ENCODE data around the gene RPL7L1. TPM values are rescaled to one million over a fixed set of nuclear protein-coding genes. Genes with fewer than 3 reads are reported as not detected.

The RPL7L1 gene
- total and polyA plus RNA-seq, 2 donors (not counting 1 experiment from before 2014, with no cell fraction given) = 80.0 to 108 TPM

DNA sequence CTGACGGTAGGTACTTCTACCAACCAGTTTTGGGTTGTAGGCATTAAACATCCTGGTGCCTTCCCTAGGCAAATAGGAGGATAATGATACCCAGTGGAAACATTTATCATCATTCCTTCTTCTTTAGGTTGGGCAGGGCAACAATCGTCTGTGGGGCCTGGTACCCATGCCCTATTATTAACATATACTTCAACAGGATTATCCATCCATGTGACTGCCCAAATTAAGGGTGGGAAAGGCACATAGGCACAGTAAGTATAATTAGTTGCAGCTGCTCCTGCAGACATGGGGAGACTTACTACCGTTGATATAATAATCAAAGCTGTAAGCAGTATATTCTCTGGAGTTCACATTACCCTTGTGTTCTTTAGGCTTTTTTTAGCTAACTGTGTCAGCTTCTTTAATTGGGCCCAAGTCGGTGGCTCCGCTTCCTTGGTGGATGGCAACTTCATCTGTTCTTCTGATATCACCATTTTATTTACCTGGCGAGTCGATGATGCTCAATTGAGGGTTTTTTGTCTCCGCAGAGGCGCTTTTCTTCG lies 16.8 kb downstream of the RPL7L1 start:
- Histone ChIP-seq H3K36me3 (ENCODE audit: control insufficient read depth, insufficient read depth, low read length) (no peaks in the 10 kb centered on the region), H3K9me3 (ENCODE audit: control insufficient read depth, insufficient read depth, low read depth, low read length) (no peaks in the 10 kb centered on the region), H3K79me2 (ENCODE audit: control insufficient read depth, insufficient read depth, low read length) (no peaks in the 10 kb centered on the region), H3K4me2 (ENCODE audit: extremely low read depth, insufficient read depth, low read length) (no peak overlapping the region), H3K4me3 (replicated peaks in 1 of 4; ENCODE audit: control extremely low read depth in 1 of 4, insufficient read depth in 1 of 4, low read depth in 3 of 4, low read length in 4 of 4) (no peak overlapping the region), H3K27ac (ENCODE audit: insufficient read depth, low read length) (no peak overlapping the region), H4K20me1 (ENCODE audit: control insufficient read depth, extremely low read depth, insufficient read depth, low read length) (no peaks in the 10 kb centered on the region), H3K9ac (ENCODE audit: insufficient read depth, low read length) (no peak overlapping the region), H2AFZ (ENCODE audit: low read length) (no peak overlapping the region), H3K27me3 (ENCODE audit: control insufficient read depth, insufficient read depth, low read length) (no peaks in the 10 kb centered on the region), H3K4me1 (ENCODE audit: control insufficient read depth, extremely low read depth, insufficient read depth, low read length) (no peaks in the 10 kb centered on the region)
- TF ChIP-seq, protein P1, sequence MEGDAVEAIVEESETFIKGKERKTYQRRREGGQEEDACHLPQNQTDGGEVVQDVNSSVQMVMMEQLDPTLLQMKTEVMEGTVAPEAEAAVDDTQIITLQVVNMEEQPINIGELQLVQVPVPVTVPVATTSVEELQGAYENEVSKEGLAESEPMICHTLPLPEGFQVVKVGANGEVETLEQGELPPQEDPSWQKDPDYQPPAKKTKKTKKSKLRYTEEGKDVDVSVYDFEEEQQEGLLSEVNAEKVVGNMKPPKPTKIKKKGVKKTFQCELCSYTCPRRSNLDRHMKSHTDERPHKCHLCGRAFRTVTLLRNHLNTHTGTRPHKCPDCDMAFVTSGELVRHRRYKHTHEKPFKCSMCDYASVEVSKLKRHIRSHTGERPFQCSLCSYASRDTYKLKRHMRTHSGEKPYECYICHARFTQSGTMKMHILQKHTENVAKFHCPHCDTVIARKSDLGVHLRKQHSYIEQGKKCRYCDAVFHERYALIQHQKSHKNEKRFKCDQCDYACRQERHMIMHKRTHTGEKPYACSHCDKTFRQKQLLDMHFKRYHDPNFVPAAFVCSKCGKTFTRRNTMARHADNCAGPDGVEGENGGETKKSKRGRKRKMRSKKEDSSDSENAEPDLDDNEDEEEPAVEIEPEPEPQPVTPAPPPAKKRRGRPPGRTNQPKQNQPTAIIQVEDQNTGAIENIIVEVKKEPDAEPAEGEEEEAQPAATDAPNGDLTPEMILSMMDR (conservative IDR thresholded peaks at IDR 0.05 in 1 of 2, IDR thresholded peaks at IDR 0.05 in 1 of 2; ENCODE audit: low read depth in 1 of 2, low read length in 2 of 2) = no peak
- no peak for TF ChIP-seq EZH2 (IDR thresholded peaks at IDR 0.05; ENCODE audit: low read length, missing control alignments)
- no peak for DNase-seq (ENCODE audit: low read depth in 2 of 2)

DNA sequence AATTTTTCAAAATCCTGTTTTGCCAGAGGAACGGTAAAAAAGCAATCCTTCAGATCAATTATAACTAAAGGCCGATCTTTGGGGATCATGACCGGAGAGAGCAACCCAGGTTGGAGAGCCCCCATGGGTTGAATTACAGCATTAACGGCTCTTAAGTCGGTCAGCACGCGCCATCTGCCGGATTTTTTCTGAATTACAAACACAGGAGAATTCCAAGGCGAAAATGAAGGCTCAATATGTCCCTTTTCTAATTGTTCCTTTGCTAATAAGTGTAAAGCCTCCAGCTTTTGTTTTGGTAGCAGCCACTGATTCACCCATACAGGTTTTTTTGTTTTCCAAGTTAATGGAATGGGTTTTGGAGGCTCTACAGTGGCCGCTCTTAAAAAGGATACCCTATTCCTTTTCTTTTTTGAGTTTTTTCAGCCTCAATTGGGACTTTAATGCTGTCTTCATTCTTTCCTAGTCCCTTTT lies 19.5 kb downstream of the RPL7L1 start:
- Histone ChIP-seq H3K9ac (ENCODE audit: insufficient read depth, low read length) (no peak overlapping the region), H3K27ac (ENCODE audit: insufficient read depth, low read length) (no peak overlapping the region), H3K4me3 (replicated peaks in 1 of 4; ENCODE audit: control extremely low read depth in 1 of 4, insufficient read depth in 1 of 4, low read depth in 3 of 4, low read length in 4 of 4) (no peak overlapping the region), H3K79me2 (ENCODE audit: control insufficient read depth, insufficient read depth, low read length) (no peaks in the 10 kb centered on the region), H4K20me1 (ENCODE audit: control insufficient read depth, extremely low read depth, insufficient read depth, low read length) (no peaks in the 10 kb centered on the region), H2AFZ (ENCODE audit: low read length) (peak overlapping the region; percentile 30), H3K4me2 (ENCODE audit: extremely low read depth, insufficient read depth, low read length) (no peak overlapping the region), H3K4me1 (ENCODE audit: control insufficient read depth, extremely low read depth, insufficient read depth, low read length) (peaks cover 4% of the 10 kb centered on the region), H3K9me3 (ENCODE audit: control insufficient read depth, insufficient read depth, low read depth, low read length) (no peaks in the 10 kb centered on the region), H3K36me3 (ENCODE audit: control insufficient read depth, insufficient read depth, low read length) (no peaks in the 10 kb centered on the region), H3K27me3 (ENCODE audit: control insufficient read depth, insufficient read depth, low read length) (no peaks in the 10 kb centered on the region)
- peak; percentile 53 to 73 for DNase-seq (ENCODE audit: low read depth in 2 of 2)
- TF ChIP-seq EZH2 (IDR thresholded peaks at IDR 0.05; ENCODE audit: low read length, missing control alignments) = no peak
- TF ChIP-seq, protein P1 (conservative IDR thresholded peaks at IDR 0.05 in 1 of 2, IDR thresholded peaks at IDR 0.05 in 1 of 2; ENCODE audit: low read depth in 1 of 2, low read length in 2 of 2) = peak; percentile 47 to 56

DNA sequence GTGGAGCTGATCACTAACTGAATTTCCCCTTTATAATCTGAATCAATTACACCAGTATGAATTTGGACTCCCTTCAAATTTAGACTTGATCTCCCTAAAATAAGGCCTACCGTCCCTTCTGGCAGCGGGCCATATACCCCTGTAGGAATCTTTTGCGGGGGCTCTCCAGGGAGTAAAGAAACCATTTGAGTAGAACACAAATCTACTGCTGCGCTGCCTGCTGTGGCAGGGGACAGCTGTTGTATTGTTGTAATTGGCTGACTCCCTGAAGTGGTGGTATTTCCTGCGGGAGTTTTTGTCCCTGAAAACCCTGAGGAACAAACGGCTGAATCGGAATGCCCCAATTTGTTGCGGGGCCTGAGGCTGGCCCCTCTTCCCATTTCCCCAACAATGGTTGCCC lies 20.5 kb downstream of the RPL7L1 start:
- H3K79me2 ChIP-seq (ENCODE audit: control insufficient read depth, insufficient read depth, low read length) = no peaks in the 10 kb centered on the region
- H3K4me2 ChIP-seq (ENCODE audit: extremely low read depth, insufficient read depth, low read length) = no peak overlapping the region
- H3K4me3 ChIP-seq (replicated peaks in 1 of 4; ENCODE audit: control extremely low read depth in 1 of 4, insufficient read depth in 1 of 4, low read depth in 3 of 4, low read length in 4 of 4) = no peak overlapping the region
- H4K20me1 ChIP-seq (ENCODE audit: control insufficient read depth, extremely low read depth, insufficient read depth, low read length) = no peaks in the 10 kb centered on the region
- no peak for DNase-seq (ENCODE audit: low read depth in 2 of 2)
- H3K9ac ChIP-seq (ENCODE audit: insufficient read depth, low read length) = no peak overlapping the region
- TF ChIP-seq, protein P1 (conservative IDR thresholded peaks at IDR 0.05 in 1 of 2, IDR thresholded peaks at IDR 0.05 in 1 of 2; ENCODE audit: low read depth in 1 of 2, low read length in 2 of 2) = no peak
- no peak for TF ChIP-seq EZH2 (IDR thresholded peaks at IDR 0.05; ENCODE audit: low read length, missing control alignments)
- no peak overlapping the region for H3K27ac ChIP-seq (ENCODE audit: insufficient read depth, low read length)
- H2AFZ ChIP-seq (ENCODE audit: low read length) = no peak overlapping the region
- H3K9me3 ChIP-seq (ENCODE audit: control insufficient read depth, insufficient read depth, low read depth, low read length) = no peaks in the 10 kb centered on the region
- H3K36me3 ChIP-seq (ENCODE audit: control insufficient read depth, insufficient read depth, low read length) = no peaks in the 10 kb centered on the region
- H3K4me1 ChIP-seq (ENCODE audit: control insufficient read depth, extremely low read depth, insufficient read depth, low read length) = peaks cover 4% of the 10 kb centered on the region
- no peaks in the 10 kb centered on the region for H3K27me3 ChIP-seq (ENCODE audit: control insufficient read depth, insufficient read depth, low read length)

Measured in fibroblast of lung (primary cell).